ENCODE results near the gene TSPO. TPM values are rescaled to one million over a fixed set of nuclear protein-coding genes. Genes with fewer than 3 reads are reported as not detected.

Gene TSPO
- total RNA-seq, 1 donor from 2014 or later: 1.6 TPM

GRCh38 chr22:43162412-43163150 lies 11.2 kb downstream of the TSPO start:
- Histone ChIP-seq H3K4me2 (no peak overlapping the region), H2AFZ (replicated peaks) (no peak overlapping the region), H3K36me3 (no peaks in the 10 kb centered on the region), H4K20me1 (ENCODE audit: low read depth) (no peaks in the 10 kb centered on the region), H3K4me1 (no peaks in the 10 kb centered on the region), H3K9me3 (ENCODE audit: low read depth) (no peaks in the 10 kb centered on the region), H3K27me3 (no peaks in the 10 kb centered on the region), H3F3A (ENCODE audit: low read depth) (peaks cover 4% of the 10 kb centered on the region), H3K27ac (no peak overlapping the region), H3K79me2 (ENCODE audit: low read depth) (no peaks in the 10 kb centered on the region), H3K4me3 (no peak overlapping the region), H3K9ac (no peak overlapping the region)
- H3K36me3 Mint-ChIP-seq: peaks cover 2% of the 10 kb centered on the region
- TF ChIP-seq EZH2phosphoT487 (IDR thresholded peaks at IDR 0.05) (no peak), EZH2 (IDR thresholded peaks at IDR 0.05) (no peak), CTCF (IDR thresholded peaks at IDR 0.05) (no peak)
- no peak overlapping the region for H3K27ac Mint-ChIP-seq
- H3K27me3 Mint-ChIP-seq (ENCODE audit: insufficient read depth, low read depth): peaks cover 2% of the 10 kb centered on the region
- H3K9me3 Mint-ChIP-seq: no peaks in the 10 kb centered on the region
- H3K4me1 Mint-ChIP-seq: peaks cover 10% of the 10 kb centered on the region
- DNase-seq (ENCODE audit: low spot score): no peak
- H3K4me3 Mint-ChIP-seq: no peak overlapping the region

- Histone ChIP-seq H3K4me2 (no peak overlapping the region), H3K4me3 (no peak overlapping the region), H3K4me1 (no peaks in the 10 kb centered on the region), H3K9ac (no peak overlapping the region), H3F3A (ENCODE audit: low read depth) (peaks cover 4% of the 10 kb centered on the region), H3K36me3 (no peaks in the 10 kb centered on the region), H3K27me3 (no peaks in the 10 kb centered on the region), H3K27ac (no peak overlapping the region), H4K20me1 (ENCODE audit: low read depth) (no peaks in the 10 kb centered on the region), H3K9me3 (ENCODE audit: low read depth) (no peaks in the 10 kb centered on the region), H3K79me2 (ENCODE audit: low read depth) (no peaks in the 10 kb centered on the region), H2AFZ (replicated peaks) (no peak overlapping the region)
- no peak for TF ChIP-seq CTCF (IDR thresholded peaks at IDR 0.05)
- TF ChIP-seq EZH2 (IDR thresholded peaks at IDR 0.05): no peak
- no peak for TF ChIP-seq EZH2phosphoT487 (IDR thresholded peaks at IDR 0.05)
- Mint-ChIP-seq H3K9me3 (no peaks in the 10 kb centered on the region), H3K27me3 (ENCODE audit: insufficient read depth, low read depth) (peaks cover 4% of the 10 kb centered on the region), H3K4me3 (no peak overlapping the region), H3K36me3 (peaks cover 2% of the 10 kb centered on the region), H3K4me1 (peaks cover 10% of the 10 kb centered on the region), H3K27ac (no peak overlapping the region)
- no peak for DNase-seq (ENCODE audit: low spot score)
These were observed 12.0 kb downstream of the TSPO start for GRCh38 chr22:43163241-43163795.

- H3F3A ChIP-seq (ENCODE audit: low read depth): peaks cover 4% of the 10 kb centered on the region
- Mint-ChIP-seq H3K4me1 (peaks cover 7% of the 10 kb centered on the region), H3K36me3 (peaks cover 2% of the 10 kb centered on the region), H3K27ac (no peak overlapping the region), H3K9me3 (no peaks in the 10 kb centered on the region), H3K4me3 (no peak overlapping the region), H3K27me3 (ENCODE audit: insufficient read depth, low read depth) (peaks cover 4% of the 10 kb centered on the region)
- TF ChIP-seq EZH2 (IDR thresholded peaks at IDR 0.05) (no peak), EZH2phosphoT487 (IDR thresholded peaks at IDR 0.05) (no peak), CTCF (IDR thresholded peaks at IDR 0.05) (no peak)
- no peaks in the 10 kb centered on the region for H3K27me3 ChIP-seq
- no peaks in the 10 kb centered on the region for H3K36me3 ChIP-seq
- no peaks in the 10 kb centered on the region for H3K4me1 ChIP-seq
- H3K79me2 ChIP-seq (ENCODE audit: low read depth): no peaks in the 10 kb centered on the region
- H3K27ac ChIP-seq: no peak overlapping the region
- no peaks in the 10 kb centered on the region for H4K20me1 ChIP-seq (ENCODE audit: low read depth)
- no peaks in the 10 kb centered on the region for H3K9me3 ChIP-seq (ENCODE audit: low read depth)
- H2AFZ ChIP-seq (replicated peaks): no peak overlapping the region
- no peak overlapping the region for H3K4me2 ChIP-seq
- H3K9ac ChIP-seq: no peak overlapping the region
- H3K4me3 ChIP-seq: no peak overlapping the region
- DNase-seq (ENCODE audit: low spot score): no peak
These were observed 13.3 kb downstream of the TSPO start for GRCh38 chr22:43164636-43165035.
